HG03442 (cell line): Measurements from ENCODE around the gene RALGPS2.
A peak's percentile ranks its signal among the peaks of the same experiment; 100 is the strongest.
"Not testable (repeated sequence)": the region's sequence is repeated elsewhere in the genome, so short reads cannot be mapped to it uniquely, and the experiment has no call there.

Experiments
- ATAC-seq: cut with Tn5 transposase; IDR thresholded peaks from one replicate; pipeline ENCODE4 v1.9.1; 2021; ENCODE audit warnings: mild to moderate bottlenecking, moderate library complexity; ENCODE audit not compliant: unreplicated experiment

Gene RALGPS2

GRCh38 chr1:178724376-178724727 is 692 bp upstream of the RALGPS2 start:
- no peak for ATAC-seq

- peak; percentile 26 for ATAC-seq
Measured at GRCh38 chr1:178725466-178726086, 532 bp downstream of the RALGPS2 start.

- ATAC-seq = peak; percentile 56
Measured at GRCh38 chr1:178726087-178726517, 1.1 kb downstream of the RALGPS2 start.

GRCh38 chr1:178726545-178726944 is 1.5 kb downstream of the RALGPS2 start:
- ATAC-seq = no peak

- no peak for ATAC-seq
Measured at GRCh38 chr1:178727014-178727895, 2.2 kb downstream of the RALGPS2 start.

GRCh38 chr1:178733972-178734371 is 8.9 kb downstream of the RALGPS2 start:
- ATAC-seq = no peak

- no peak for ATAC-seq
Measured at GRCh38 chr1:178738780-178739179, 13.7 kb downstream of the RALGPS2 start.

- ATAC-seq = no peak
Measured at GRCh38 chr1:178739285-178740045, 14.4 kb downstream of the RALGPS2 start.

- no peak for ATAC-seq
Measured at GRCh38 chr1:178740491-178740890, 15.4 kb downstream of the RALGPS2 start.

- ATAC-seq = no peak
Measured at GRCh38 chr1:178740924-178741323, 15.9 kb downstream of the RALGPS2 start.

GRCh38 chr1:178743801-178744200 is 18.8 kb downstream of the RALGPS2 start:
- no peak for ATAC-seq

GRCh38 chr1:178745260-178745659 is 20.2 kb downstream of the RALGPS2 start:
- ATAC-seq = no peak

GRCh38 chr1:178746345-178746744 is 21.3 kb downstream of the RALGPS2 start:
- no peak for ATAC-seq

- not testable (repeated sequence) for ATAC-seq
Measured at GRCh38 chr1:178747361-178747760, 22.3 kb downstream of the RALGPS2 start.

- no peak for ATAC-seq
Measured at GRCh38 chr1:178749581-178750166, 24.6 kb downstream of the RALGPS2 start.

GRCh38 chr1:178751046-178751445 is 26.0 kb downstream of the RALGPS2 start:
- ATAC-seq = no peak

- ATAC-seq = no peak
Measured at GRCh38 chr1:178752891-178753290, 27.8 kb downstream of the RALGPS2 start.

- ATAC-seq = not testable (repeated sequence)
Measured at GRCh38 chr1:178754655-178755256, 29.7 kb downstream of the RALGPS2 start.

- ATAC-seq = no peak
Measured at GRCh38 chr1:178768423-178768822, 43.4 kb downstream of the RALGPS2 start.

GRCh38 chr1:178772952-178773351 is 47.9 kb downstream of the RALGPS2 start:
- no peak for ATAC-seq

- no peak for ATAC-seq
Measured at GRCh38 chr1:178774263-178774662, 49.2 kb downstream of the RALGPS2 start.
